ENCODE data around the gene UBE2I.

DNA sequence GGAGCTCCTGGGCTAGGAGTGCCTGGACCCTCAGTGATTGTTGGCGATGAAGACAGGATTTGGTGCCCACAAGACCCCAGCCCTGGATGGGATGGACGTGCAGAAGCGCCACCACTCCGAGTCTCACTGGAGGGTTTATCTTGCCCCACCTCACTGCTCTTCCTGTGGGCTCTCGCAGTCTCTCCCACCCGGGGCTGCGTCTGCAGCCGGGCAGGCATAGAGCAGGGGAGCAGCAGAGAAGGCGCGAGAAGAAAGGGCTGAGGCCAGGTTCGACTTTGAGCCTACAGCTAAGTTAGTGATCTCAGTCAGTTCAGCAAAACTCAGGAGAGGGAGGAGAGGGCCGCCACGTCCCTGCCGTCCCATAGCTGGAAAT lies 6.6 kb downstream of the UBE2I start:
- TF ChIP-seq CTCF (IDR thresholded peaks at IDR 0.05) (no peak), EP300 (IDR thresholded peaks at IDR 0.05) (no peak), POLR2AphosphoS5 (IDR thresholded peaks at IDR 0.05) (no peak), POLR2A (IDR thresholded peaks at IDR 0.05) (no peak)
